AG20443 (cell line): Measurements from ENCODE around the gene AGAP1.

ENCODE experiments used
- DNase-seq: peaks from one replicate; pipeline ENCODE4 v3.0.0; 2012; ENCODE audit warnings: low spot score, mixed read lengths

AGAP1 gene

DNA sequence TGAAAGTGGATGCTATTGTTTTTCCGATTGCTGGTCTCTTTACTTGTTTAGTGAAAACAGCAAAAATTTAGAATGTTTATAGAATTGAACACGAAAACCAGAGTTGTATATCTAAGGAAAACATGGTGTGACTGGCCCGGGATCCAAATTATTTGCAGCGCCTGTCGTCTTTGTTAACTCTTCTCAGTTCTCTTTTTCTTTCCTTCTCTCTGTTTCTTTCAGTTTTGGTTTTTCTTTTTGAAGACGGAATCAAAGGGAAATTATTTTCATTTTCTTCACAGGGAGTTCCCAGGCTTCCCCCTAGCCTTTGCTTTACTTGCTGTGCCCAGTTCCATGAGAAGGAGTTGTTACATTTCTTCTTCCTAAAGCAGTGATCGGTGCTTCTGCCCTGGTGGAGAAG, 76.0 kb downstream of the AGAP1 start:
- DNase-seq = no peak

DNA sequence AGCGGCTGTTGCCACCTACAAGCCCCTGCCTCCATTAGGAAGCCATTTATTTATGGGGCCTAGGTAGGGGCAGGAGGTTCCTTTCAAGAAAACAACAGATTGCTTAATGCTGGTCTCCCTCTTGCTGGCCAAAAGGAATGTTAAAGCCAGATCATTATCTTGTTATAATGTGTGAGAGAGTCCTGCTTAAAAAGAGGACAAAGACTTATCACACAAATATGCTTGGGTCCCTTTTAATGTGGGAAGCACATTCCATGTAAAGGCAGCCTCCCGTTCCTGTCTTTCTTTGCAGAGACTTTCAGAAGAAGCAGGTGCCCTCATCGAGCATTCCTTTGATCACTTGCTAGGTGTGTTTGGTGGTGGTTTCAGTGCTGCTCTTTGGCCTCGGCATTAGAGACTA, 76.4 kb downstream of the AGAP1 start:
- DNase-seq = peak; percentile 67

DNA sequence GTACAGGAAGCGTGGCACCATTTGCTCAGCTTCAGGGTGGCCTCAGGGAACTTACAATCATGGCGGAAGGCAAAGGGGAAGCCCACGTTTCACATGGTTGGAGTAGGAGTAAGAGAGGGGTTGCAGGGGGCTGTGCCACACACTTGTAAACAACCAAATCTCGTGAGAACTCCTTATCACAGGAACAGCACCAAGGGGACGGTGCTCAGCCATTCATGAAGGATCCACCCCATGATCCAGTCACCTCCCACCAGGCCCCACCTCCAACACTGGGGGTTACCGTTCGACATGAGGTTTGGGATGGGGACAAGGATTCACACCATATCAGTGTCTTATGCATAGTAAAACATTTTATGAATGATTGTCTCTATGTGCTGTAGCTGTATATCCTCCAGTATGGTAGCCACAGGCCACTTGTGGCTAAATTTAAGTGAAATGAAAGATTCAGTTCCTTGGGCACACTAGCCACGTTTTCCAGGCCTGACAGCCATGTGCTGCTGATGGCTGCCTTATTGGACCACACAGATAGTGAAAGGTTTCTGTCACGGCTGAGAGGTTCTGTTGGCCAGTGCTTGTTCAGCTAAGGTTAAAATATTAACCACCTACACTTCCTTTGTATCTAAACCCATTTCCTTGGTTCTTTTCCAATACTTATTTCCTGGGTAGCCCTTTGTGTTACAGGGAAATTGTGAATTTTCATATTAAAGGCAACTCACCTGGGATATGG, 77.3 kb downstream of the AGAP1 start:
- DNase-seq = no peak

DNA sequence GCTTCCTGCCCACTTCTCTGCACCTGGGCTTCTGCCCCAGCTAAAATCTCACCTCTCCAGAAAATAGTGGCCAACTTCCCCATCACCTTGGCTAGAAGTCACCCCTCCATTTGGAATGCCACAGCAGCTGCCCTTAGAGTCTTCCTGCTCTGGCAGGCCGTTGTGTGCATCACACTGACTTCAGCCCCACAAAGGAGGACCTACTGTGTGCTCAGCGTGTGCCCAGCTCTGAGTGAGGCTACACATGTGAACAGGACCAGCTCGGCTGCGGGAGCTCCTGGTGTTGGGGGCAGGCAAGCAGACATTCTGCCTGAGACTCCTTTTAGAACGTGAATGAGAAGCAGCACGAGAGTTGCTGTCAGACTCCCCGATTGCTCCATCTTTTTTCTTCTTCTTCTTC, 78.7 kb downstream of the AGAP1 start:
- DNase-seq = no peak

DNA sequence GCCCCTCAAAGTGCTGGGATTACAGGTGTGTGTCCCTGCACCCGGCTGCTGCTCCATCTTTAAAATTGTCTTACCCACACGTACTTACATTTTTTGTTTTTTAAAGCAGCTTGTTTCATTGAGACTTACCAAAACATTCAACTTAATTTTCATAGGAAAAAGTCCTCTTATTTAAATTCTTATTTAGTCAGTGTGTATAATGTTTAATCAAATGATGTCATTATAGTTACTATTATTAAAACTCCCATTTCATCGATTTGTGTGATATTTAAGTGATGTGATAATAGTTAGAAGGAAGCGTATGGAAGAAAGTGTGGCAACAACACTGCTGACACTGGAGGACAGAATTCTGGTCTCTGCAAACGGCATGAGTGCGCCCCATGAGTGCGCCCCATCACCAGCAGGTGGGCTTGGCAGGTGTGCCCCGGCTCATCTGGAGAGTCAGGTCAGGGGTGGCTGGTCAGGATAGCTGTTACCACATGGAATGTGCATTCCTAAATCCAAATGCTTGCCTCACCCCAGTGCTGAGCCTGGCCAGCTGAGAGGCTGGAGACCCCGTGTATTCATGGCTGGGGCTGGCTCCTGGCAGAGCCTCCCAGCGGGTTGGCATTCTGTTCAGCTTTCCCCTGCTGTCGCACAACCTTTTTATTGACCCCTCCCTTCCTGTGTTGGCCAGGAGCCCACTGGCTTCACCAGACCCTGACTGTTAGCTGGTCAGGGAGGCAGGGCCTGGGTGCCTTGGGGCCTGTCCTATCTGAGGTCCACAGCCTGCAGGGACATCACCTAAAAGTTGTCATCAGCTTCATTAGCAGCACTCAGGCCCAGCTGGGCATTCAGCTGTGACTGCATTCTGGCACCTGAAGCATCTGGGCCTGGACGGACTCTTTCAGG, 79.7 kb downstream of the AGAP1 start:
- DNase-seq = no peak

DNA sequence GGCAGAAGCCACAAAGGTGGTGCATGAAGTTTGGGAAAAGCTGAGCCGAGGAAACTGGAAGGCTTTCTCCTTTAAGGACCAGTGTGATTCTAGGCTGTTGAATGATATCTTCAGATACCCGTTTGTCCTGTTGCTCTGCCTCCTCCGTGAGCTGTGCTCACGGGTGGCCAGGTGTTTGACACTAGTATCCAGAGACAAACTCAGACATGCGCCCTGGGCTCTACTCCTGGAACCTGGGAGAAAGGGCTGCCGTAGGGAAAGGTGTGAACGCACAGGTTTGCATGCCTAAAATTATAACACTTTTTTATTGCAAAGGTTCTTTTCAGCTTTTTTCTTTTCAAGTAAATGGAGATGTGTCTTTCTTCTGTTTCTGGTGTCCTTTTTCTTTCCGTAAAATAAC, 81.6 kb downstream of the AGAP1 start:
- DNase-seq = no peak

DNA sequence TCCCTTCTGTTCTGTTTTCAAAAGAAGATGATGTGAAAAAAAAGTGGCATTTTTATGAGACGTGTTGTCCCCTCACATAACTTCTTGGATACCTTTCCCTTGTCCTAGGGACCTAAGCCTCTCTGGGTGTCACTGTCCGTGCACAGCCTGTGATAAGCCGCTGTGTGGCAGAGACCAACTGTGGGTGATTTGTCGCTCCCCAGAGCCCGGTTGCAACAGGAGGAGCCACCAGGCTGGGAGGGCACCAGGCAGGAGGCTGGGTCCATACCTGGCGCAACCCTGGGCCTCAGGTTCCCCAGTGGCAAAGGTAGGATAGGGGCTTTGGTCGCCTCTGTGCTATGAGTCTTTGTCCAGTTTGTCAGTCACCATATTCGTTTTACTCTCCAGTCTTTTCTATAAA, 82.1 kb downstream of the AGAP1 start:
- DNase-seq = no peak

DNA sequence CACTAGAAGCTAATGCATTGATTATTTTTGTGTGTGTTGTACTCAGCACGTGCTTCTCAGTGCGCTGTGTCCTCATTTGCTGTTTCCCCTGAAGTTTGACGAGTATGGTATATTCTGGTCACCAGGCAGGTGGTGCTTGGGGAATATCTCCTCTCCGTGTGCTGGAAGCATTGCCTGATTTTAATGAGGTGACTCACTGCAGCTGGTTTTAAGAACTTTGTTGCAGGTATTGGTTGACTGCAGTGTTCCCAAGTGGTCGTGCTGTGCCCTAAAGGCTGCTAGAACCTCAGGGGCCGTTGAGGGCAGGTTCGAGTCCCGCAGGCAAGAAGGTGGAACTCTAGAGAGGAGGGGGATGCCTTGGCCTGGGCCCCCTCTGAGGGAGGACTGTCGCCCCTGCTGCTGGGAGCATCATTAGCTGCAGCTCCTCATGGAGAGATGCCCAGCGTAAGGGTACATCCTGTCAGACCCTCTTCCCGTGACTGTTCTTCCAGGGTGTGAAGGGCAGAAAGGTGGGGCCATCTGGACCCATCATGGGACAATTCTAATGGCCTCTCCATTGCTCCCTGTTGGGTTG, 82.6 kb downstream of the AGAP1 start:
- no peak for DNase-seq

DNA sequence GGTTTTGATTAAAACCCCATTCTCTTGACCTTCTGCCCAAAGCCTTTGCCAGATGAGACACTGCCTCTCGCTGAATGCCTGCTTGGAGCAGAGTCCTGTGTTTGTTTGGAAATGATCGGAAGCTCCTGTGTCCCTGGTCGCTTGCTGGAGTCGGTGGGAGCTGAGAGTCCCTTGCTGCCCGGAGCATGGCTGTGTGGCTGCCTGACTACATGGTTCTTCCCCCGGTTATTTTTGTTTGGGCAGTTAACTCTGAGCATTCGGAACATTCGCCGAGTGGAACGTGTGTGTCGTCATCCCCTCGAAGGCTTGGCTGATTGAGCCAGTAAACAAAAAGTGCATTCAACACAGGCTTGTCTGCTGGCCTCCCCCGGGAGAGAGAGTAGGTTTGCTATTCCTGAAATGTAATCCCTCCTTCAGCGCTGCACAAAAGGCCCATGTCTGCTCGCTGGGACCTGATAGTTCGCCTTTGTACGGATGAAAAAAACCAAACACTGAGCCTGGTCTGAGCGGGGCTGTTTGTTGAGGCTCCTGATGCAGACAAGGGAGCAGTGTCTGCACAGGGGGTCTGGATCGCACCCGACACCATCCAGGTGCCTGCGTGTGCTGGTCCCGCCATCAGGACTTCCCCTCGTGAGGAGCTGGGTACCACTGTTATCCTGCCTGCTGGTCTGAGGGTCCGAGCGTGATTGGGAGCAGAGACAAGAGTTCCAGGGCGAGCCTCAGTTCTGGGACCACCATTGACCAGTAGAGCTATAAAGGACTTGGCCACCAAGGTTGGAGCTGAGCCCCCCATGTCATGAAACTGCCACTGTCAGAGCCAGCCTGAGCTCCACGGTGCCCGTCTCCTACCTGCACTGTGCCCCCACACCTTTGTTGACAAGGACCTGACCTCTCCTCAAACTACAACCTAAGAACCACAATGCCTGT, 83.8 kb downstream of the AGAP1 start:
- peak; percentile 65 for DNase-seq

DNA sequence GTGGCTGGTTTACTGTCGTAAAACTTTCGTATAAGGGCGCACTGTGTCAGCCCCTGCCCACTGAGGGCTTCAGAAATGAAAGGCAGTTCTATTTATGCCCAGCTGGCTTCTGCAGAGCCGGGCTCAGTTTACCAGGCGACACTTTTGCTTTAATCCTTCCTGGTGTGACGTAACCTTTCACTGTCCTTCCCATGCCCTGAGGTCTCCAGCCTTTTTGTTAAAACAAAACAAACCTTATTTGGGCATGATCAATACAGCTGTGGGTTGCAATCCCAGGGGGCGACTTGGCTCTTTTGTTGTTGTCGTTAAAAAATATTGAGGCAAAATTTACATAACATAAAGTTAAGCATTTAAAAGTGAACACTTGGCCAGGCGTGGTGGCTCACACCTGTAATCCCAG, 85.3 kb downstream of the AGAP1 start:
- no peak for DNase-seq

DNA sequence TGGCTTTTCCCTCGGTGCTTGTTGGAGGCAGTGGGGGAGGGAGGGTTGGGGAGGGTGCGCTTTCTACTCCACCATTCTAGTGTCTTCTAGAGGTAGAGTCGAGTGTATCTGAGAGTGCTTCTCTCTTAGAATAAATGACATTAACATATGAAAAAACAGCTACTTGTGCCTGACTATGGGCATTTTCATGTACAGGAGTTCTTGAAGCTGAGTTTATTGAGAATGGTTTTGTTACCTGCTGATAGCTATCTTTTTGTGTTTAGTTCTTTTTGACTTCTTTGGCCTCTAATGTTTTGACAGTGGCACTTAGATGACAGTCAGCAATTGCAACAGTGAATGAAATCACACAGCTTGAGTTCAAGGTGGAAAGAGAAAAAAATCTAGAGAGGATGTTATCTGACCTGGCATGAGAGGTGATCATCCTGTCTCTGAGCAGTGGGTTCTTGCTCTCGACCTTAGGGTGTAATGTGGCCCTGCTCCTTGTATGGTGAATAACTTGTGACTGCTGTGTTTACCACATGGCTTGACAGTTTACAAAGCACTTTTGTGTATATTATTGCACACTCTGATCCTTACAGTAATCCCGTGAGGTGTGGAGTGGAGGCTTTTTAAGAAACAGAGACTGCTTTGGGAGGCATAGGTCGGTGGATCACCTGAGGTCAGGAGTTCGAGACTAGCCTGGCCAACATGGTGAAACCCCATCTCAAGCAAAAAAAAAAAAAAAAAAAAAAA, 86.7 kb downstream of the AGAP1 start:
- DNase-seq = no peak

DNA sequence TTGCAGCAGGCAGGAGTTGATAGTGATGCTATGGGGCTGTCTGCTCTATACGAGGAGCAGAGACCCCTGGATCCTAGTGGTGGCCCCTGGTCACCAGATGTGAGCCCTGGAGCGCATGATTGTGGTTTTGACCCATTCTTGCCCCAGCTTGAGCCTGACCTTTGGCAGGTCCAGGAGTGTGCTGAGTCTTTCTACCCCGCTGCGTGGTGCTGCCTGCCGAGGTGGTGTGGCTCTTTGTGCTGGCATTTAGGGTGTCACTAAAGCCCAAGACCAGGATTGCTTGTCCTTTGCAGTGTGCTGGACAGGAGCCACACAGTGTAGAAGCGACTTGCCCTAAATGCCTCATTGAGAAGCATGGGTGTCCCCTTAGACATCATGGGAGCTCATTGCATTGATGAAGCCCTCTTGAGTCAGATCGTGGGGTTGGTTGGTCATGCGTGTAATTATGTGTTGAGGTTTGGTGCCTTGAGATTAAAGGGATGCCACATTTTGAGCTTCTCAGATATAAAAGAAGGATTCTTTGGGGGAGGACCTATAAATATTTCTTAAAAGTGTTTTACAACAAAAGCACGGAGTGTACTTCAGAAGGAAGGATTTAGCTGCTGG, 88.3 kb downstream of the AGAP1 start:
- no peak for DNase-seq

DNA sequence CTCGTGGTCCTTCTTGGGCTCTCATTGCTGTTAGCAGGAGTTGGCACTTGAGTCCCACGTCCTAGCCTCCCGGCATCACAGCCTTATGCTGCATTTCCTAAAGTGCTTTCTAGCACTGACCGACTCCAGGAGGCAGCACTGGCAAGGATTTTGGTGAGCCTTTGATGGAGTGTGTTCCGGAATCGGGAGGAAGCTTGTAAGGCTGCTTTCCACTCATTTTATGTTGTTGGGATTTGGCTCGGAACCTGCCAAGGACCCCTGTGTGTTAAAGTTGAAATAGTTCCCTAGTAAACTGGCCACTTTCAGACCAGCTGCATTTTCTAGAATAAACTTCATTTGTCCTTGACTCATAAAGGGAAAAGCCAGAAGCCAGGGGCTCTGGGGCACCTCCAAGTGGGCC, 88.9 kb downstream of the AGAP1 start:
- no peak for DNase-seq

DNA sequence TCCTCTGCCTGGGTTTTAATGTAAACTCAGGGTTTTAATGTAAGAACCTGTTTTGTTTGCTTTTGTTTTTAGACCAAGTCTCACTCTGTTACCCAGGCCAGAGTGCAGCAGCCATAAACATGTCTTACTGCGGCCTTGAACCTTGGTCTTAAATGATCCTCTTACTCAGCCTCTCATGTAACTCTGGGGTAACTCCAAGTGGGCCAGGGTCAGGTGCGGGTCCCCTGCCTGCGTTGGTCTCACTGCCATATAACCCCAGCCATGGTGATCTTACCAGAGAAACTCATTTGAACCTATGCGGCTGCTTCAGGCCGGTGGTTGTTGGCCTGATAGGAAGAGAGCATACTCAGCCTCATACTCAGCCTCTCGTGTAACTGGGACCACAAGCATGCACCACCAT, 89.3 kb downstream of the AGAP1 start:
- DNase-seq = no peak

DNA sequence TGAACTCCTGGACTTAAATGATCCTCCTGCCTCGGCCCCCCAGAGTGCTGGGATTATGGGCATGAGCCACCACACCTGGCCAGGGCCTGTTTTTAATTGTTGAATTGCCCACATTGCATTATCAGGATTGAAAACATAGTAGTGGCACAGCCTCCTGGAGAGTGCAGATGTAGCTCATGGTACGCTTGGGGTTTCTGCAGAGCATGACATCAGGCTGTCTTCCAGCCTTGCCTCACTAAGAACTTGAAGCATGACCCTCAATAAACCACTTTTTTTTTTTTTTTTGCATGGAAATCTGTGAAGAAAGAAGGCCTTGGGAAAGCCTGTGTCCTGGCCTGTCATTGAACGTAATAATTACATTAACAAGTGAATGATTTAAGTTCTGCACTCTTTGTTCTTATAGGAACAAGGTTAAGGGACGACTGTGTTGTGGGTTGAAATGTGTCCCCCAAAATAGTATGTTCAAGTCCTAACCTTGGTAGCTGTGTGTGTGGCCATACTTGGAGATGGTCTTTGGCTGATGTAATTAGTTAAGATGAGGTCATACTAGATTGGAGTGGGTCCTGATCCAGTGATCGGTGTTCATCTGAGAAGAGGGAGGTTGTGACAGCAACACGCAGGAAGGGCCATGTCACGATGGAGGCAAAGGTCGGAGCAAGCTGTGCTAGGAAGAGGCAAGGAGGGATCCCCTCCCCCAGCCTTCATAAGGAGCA, 90.2 kb downstream of the AGAP1 start:
- no peak for DNase-seq

DNA sequence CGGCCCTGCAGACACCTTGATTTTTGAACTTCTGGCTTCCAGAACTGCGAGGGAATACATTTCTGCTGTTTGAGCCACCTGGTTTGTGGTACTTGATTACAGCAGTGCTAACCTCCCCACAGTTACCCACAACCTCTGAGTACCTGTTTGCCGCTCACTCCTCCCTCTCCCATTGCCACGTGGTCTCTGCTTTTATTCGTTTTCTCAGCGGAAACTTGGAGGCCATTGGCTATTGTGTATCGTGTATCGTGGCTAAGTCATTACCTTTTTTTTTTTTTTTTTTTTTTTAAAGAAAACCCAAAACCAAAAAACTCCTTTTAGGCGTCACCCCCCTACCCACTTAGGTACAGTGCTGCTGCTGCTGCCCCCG, 90.8 kb downstream of the AGAP1 start:
- no peak for DNase-seq

DNA sequence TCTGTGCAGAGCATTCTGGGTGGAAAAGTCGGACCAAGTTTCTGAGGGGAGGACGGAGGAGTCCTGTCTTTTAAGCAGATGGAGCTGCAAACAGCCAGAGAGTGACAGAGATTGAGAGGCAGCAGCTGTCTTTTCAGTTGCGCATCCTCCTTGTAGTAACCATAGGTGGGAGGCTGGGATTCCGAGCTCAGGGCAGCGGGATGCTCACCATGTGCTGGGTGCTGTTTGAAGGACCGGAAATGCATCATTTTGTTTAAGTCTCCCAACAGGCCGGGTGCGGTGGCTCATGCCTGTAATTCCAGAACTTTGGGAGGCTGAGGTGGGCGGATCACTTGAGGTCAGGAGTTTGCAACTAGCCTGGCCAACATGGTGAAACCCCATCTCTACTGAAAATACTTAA, 93.4 kb downstream of the AGAP1 start:
- DNase-seq = no peak

DNA sequence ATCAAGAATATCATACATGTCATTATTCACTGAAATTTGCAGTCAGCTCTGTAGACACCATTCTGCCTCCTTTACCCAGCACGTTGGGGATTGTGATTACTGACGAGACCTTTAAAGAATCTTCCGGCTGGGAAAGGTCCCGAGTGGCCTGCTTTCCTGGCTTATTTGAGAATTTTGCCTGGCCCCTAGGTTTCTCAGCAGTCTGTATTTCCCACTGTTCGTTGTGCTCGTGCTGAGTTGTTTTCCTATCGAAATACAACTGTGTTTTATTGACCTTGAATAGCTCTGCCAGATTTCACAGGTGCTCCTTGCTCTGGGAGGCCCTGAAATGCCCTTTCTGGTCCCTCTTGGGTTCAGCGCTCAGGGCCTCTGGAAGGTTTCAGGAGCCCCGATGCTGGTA, 94.9 kb downstream of the AGAP1 start:
- no peak for DNase-seq

DNA sequence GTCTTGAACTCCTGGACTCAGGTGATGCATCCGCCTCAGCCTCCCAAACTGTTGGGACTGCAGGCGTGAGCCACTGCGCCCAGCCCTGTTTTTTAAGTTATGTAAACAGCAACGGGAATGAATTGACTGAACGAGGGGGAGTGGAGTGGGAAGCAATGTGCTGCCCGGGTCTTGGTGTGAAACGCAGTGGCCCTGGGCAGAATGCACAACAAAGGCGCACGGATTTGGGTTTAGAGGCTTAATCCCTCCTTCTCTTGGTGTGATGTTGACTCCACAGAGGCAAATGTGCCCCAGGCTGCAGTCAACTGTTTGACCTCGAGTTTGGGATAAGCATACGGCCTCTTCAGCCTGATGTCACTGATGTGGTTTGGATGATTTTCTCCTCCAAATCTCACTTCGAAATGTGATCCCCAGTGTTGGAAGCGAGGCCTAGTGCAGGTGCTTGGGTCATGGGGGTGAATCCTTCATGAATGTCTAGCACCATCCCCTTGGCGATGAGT, 97.4 kb downstream of the AGAP1 start:
- no peak for DNase-seq

DNA sequence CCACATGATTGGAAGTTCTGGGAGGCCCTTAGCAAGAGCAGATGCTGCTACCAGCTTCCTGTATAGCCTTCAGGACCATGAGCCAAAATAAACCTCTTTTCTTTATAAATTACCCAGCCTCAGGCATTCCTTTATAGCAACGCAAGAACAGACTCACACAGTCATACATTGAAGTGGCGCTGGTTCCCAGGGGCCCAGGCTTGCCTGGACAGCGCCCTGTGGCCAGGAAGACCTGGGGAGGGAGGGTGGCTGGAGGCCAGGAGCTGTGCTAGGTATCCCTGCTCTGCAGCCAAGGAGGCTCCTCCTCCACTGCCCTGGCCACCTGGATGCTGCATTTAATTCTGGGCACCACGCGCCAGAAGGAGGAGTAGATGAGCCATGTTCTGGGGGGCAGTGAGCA, 98.1 kb downstream of the AGAP1 start:
- DNase-seq = no peak
